GM12878 (cell line): ENCODE data around the gene BPIFB4. TPM values are rescaled to one million over a fixed set of nuclear protein-coding genes. Genes with fewer than 3 reads are reported as not detected.

ENCODE experiments used
- ATAC-seq: fragments of 200-7000 bp; cut with Tn5 transposase; 3 replicates; pipeline ENCODE4 v1.9.1; 2020; ENCODE audit warnings: mild to moderate bottlenecking, moderate library complexity
- BruUV-seq: library from RNA; stranded (reverse); fragments of 400-500 nt; replicated peaks from 2 replicates; lab custom pipeline; 2021; lab: Mats Ljungman, UMichigan
- CTCF ChIA-PET: fragments of 300-600 bp; sonication (Branson Sonifier 250); formaldehyde crosslinking; extraction: SDS; loops from one replicate; lab custom pipeline; 2021; ENCODE audit warnings: inconsistent platforms; lab: Yijun Ruan, JAX
- POLR2A ChIA-PET: fragments of 350-600 bp; formaldehyde crosslinking; extraction: SDS; loops from one replicate; lab custom pipeline; 2021; ENCODE audit warnings: inconsistent platforms; lab: Charles Lee
- RAD21 ChIA-PET: fragments of 300-600 bp; sonication (Branson Sonifier 250); formaldehyde crosslinking; loops from one replicate; lab custom pipeline; 2023; ENCODE audit warnings: antibody characterized with exemption; ENCODE audit not compliant: unreplicated experiment; lab: Charles Lee
- SMC1A ChIA-PET: fragments of 300-600 bp; sonication (Branson Sonifier 250); formaldehyde crosslinking; loops from one replicate; lab custom pipeline; 2023; ENCODE audit not compliant: unreplicated experiment, uncharacterized antibody; lab: Charles Lee
- DNase-seq: peaks from one replicate; pipeline ENCODE4 v3.0.0-alpha.2; 2011; ENCODE audit warnings: low read depth, low spot score
- FAIRE-seq: peaks from 3 replicates; lab custom pipeline; 2011; peaks lifted over from hg19 to GRCh38; lab: Jason Lieb, UNC
- H2AFZ ChIP-seq: 2 replicates; pipeline ENCODE4 v1.6.0; 2011; ENCODE audit warnings: low read depth, low read length, control low read depth; ENCODE audit not compliant: control insufficient read depth
- H3K27ac ChIP-seq: 2 replicates; pipeline ENCODE4 v1.5.1; 2011; ENCODE audit warnings: control low read depth; ENCODE audit not compliant: control insufficient read depth, insufficient read depth
- H3K27me3 ChIP-seq, 2 experiments: replicated peaks in 1 of 2; 2 replicates each; pipeline versions ENCODE4 v1.6.0 to v1.6.1; 2011; ENCODE audit warnings: low read length in 1 of 2; ENCODE audit not compliant: control insufficient read depth in 2 of 2, insufficient read depth in 2 of 2
- H3K36me3 ChIP-seq, 2 experiments: 2 replicates each; pipeline ENCODE4 v1.5.1; 2011; ENCODE audit warnings: low read length in 1 of 2; ENCODE audit not compliant: control insufficient read depth in 2 of 2, insufficient read depth in 2 of 2
- H3K4me1 ChIP-seq: 2 replicates; pipeline ENCODE4 v1.6.1; 2011; ENCODE audit warnings: mild to moderate bottlenecking, low read length, moderate library complexity, mixed read lengths; ENCODE audit not compliant: control insufficient read depth, insufficient read depth
- H3K4me2 ChIP-seq: 2 replicates; pipeline ENCODE4 v1.6.0; 2011; ENCODE audit warnings: control low read depth; ENCODE audit not compliant: control insufficient read depth, insufficient read depth
- H3K4me3 ChIP-seq: fragments of 200-600 bp; sonication (generic); 2 replicates; pipeline ENCODE4 v1.5.1; 2016
- H3K79me2 ChIP-seq: 2 replicates; pipeline ENCODE4 v1.6.0; 2011; ENCODE audit warnings: low read length; ENCODE audit not compliant: control insufficient read depth, insufficient read depth
- H3K9ac ChIP-seq: 2 replicates; pipeline ENCODE4 v1.8.0; 2011; ENCODE audit warnings: low read length, control low read depth, mixed read lengths; ENCODE audit not compliant: control insufficient read depth, insufficient read depth
- H3K9me3 ChIP-seq: replicated peaks from 3 replicates; pipeline ENCODE4 v1.5.1; 2011; ENCODE audit warnings: mild to moderate bottlenecking, low read length; ENCODE audit not compliant: control insufficient read depth, insufficient read depth
- H4K20me1 ChIP-seq: 2 replicates; pipeline ENCODE4 v1.6.0; 2011; ENCODE audit not compliant: control insufficient read depth, insufficient read depth
- CHD1 ChIP-seq: IDR thresholded peaks from 2 replicates; pipeline ENCODE4 v1.6.1; 2012; ENCODE audit warnings: low read depth, low read length, improper control_type of control experiment
- CHD4 ChIP-seq: fragments of 200-600 bp; sonication (generic); IDR thresholded peaks from 2 replicates; pipeline ENCODE4 v1.6.1; 2016; ENCODE audit warnings: mild to moderate bottlenecking
- ESRRA ChIP-seq: IDR thresholded peaks from 2 replicates; pipeline ENCODE4 v1.6.1; 2012; ENCODE audit warnings: mild to moderate bottlenecking, low read length, improper control_type of control experiment
- GABPA ChIP-seq: IDR thresholded peaks from 2 replicates; pipeline ENCODE4 v1.6.1; 2014; ENCODE audit warnings: antibody characterized with exemption, low read depth, mild to moderate bottlenecking, inconsistent platforms
- HDAC6 ChIP-seq: fragments of 200-600 bp; sonication (generic); IDR thresholded peaks from one replicate; pipeline ENCODE4 v1.8.0; 2017; ENCODE audit warnings: antibody characterized with exemption; ENCODE audit not compliant: unreplicated experiment
- LARP7 ChIP-seq: fragments of 450-650 bp; IDR thresholded peaks from 2 replicates; pipeline ENCODE4 v1.6.1; 2017; ENCODE audit warnings: mild to moderate bottlenecking
- NRF1 ChIP-seq: conservative IDR thresholded peaks from 2 replicates; pipeline ENCODE4 v1.6.1; 2011; ENCODE audit warnings: mild to moderate bottlenecking, low read depth, low read length, improper control_type of control experiment
- POU2F2 ChIP-seq: IDR thresholded peaks from 3 replicates; pipeline ENCODE4 v1.6.1; 2011; ENCODE audit warnings: low read depth, mild to moderate bottlenecking, low read length, borderline replicate concordance
- WGBS: methylation state at CpG from one replicate; pipeline ENCODE4 v1.1.6; 2016; ENCODE audit warnings: low lambda C conversion rate; ENCODE audit not compliant: insufficient replicate concordance, insufficient coverage; ENCODE audit errors: missing lambda C conversion rate; 5-methylcytosine and 5-hydroxymethylcytosine counted together
- in situ Hi-C: fragments of 300-500 bp; cut with MboI; formaldehyde crosslinking; loops from 9 replicates; pipeline ENCODE4 v1.14.3; 2018; ENCODE audit warnings: mixed read lengths
- intact Hi-C: fragments of 100-400 bp; cut with micrococcal nuclease; formaldehyde crosslinking; loops from one replicate; pipeline ENCODE4 v1.14.2; 2022; ENCODE audit not compliant: unreplicated experiment
- polyA plus RNA-seq, 11 experiments: library from polyadenylated mRNA; depleted of rRNA in 4 of 11; unstranded in 6 of 11; stranded (reverse) in 5 of 11; fragments of >200 nt; fragmentation: Nextera tagmentation in 4 of 11; fragmentation: Illumina TruSeq in 1 of 11; extraction: Ambion mirVana in 4 of 11; extraction: Trizol in 1 of 11; gene quantifications; 1 replicate in 1 of 11; 2 replicates in 10 of 11; pipeline versions ENCODE4 v1.2.1 to v1.2.3, GENCODE V29; 2011 to 2016; ENCODE audit warnings: inconsistent platforms in 2 of 11, missing spikeins in 2 of 11, low read depth in 1 of 11
- total RNA-seq, 4 experiments: library from RNA; depleted of rRNA in 3 of 4; stranded (reverse); fragments of >200 nt in 3 of 4; fragmentation: Illumina TruSeq in 1 of 4; extraction: Trizol in 1 of 4; gene quantifications; 2 replicates each; pipeline versions ENCODE4 v1.2.1 to v1.2.3, GENCODE V29; 2013 to 2021
- TF ChIP-seq, protein P1 (sequence below): fragments of 450-650 bp; conservative IDR thresholded peaks from 2 replicates; pipeline ENCODE4 v1.6.1; 2017; ENCODE audit warnings: mild to moderate bottlenecking, moderate library complexity
- TF ChIP-seq, protein P2 (sequence below): IDR thresholded peaks from 2 replicates; pipeline ENCODE4 v1.6.1; 2012; ENCODE audit warnings: low read length, inconsistent platforms

Gene BPIFB4
- total and polyA plus RNA-seq, 10 of the 15 experiments (the other 5 are each of a cell fraction or from before 2014, with no cell fraction given), result 0.12 TPM; not detected in 9

DNA sequence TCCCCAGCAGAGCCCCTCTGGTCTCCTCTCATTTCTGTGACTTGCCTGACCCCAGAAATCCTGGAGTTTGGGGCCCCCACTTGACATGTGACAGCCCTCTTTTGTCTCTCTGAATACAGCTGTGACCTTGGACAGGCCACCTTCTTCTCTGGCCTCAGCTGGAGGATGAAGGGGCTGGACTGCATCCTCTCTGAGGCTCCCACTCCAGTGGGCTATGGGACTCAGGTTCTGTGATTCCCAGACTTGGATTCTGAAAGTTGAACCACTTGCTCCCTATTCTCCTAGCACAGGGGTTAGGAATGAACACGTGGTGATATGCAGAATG lies 16.7 kb upstream of the BPIFB4 start:
- POLR2A ChIA-PET, result no interaction called here
- H2AFZ ChIP-seq, result no peak overlapping the region
- DNase-seq, result no peak
- no peaks in the 10 kb centered on the region for H3K27me3 ChIP-seq
- intact Hi-C loops (no loop called here), in situ Hi-C loops (no loop called here)
- SMC1A ChIA-PET, result no interaction called here
- 8% methylated on average over 1 of the region's 1 CpG for WGBS
- H3K4me2 ChIP-seq, result no peak overlapping the region
- no peaks in the 10 kb centered on the region for H3K9me3 ChIP-seq
- H3K36me3 ChIP-seq, result no peaks in the 10 kb centered on the region
- TF ChIP-seq ESRRA, result no peak
- no peak for TF ChIP-seq HDAC6
- TF ChIP-seq CHD4, result no peak
- TF ChIP-seq GABPA, result no peak
- no peak for TF ChIP-seq POU2F2
- TF ChIP-seq, protein P1, sequence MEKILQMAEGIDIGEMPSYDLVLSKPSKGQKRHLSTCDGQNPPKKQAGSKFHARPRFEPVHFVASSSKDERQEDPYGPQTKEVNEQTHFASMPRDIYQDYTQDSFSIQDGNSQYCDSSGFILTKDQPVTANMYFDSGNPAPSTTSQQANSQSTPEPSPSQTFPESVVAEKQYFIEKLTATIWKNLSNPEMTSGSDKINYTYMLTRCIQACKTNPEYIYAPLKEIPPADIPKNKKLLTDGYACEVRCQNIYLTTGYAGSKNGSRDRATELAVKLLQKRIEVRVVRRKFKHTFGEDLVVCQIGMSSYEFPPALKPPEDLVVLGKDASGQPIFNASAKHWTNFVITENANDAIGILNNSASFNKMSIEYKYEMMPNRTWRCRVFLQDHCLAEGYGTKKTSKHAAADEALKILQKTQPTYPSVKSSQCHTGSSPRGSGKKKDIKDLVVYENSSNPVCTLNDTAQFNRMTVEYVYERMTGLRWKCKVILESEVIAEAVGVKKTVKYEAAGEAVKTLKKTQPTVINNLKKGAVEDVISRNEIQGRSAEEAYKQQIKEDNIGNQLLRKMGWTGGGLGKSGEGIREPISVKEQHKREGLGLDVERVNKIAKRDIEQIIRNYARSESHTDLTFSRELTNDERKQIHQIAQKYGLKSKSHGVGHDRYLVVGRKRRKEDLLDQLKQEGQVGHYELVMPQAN, result no peak
- no peak for TF ChIP-seq NRF1
- no peak for TF ChIP-seq LARP7
- no peak for TF ChIP-seq CHD1
- TF ChIP-seq, protein P2, sequence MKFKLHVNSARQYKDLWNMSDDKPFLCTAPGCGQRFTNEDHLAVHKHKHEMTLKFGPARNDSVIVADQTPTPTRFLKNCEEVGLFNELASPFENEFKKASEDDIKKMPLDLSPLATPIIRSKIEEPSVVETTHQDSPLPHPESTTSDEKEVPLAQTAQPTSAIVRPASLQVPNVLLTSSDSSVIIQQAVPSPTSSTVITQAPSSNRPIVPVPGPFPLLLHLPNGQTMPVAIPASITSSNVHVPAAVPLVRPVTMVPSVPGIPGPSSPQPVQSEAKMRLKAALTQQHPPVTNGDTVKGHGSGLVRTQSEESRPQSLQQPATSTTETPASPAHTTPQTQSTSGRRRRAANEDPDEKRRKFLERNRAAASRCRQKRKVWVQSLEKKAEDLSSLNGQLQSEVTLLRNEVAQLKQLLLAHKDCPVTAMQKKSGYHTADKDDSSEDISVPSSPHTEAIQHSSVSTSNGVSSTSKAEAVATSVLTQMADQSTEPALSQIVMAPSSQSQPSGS, result no peak
- no peak for FAIRE-seq
- no TSS peak for BruUV-seq
- CTCF ChIA-PET, result no interaction called here
- H3K79me2 ChIP-seq, result no peaks in the 10 kb centered on the region
- no peaks in the 10 kb centered on the region for H4K20me1 ChIP-seq
- no peak overlapping the region for H3K9ac ChIP-seq
- RAD21 ChIA-PET, result no interaction called here
- ATAC-seq, result no peak
- no peaks in the 10 kb centered on the region for H3K4me1 ChIP-seq
- H3K4me3 ChIP-seq, result no peak overlapping the region
- H3K27ac ChIP-seq, result no peak overlapping the region
